OCI-LY7 (cell line): ENCODE results near the gene GPR137C. TPM values are rescaled to one million over a fixed set of nuclear protein-coding genes. Genes with fewer than 3 reads are reported as not detected.

ENCODE experiments used
- BruUV-seq: library from RNA; stranded (reverse); fragments of 400-500 nt; replicated peaks from 2 replicates; lab custom pipeline; 2021; lab: Mats Ljungman, UMichigan
- CTCF ChIA-PET: fragments of 300-600 bp; sonication (Branson Sonifier 250); formaldehyde crosslinking; loops from one replicate; lab custom pipeline; 2022; ENCODE audit warnings: antibody characterized with exemption; ENCODE audit not compliant: unreplicated experiment; lab: Charles Lee
- POLR2A ChIA-PET: fragments of 300-600 bp; sonication (Branson Sonifier 250); formaldehyde crosslinking; loops from one replicate; lab custom pipeline; 2022; ENCODE audit warnings: antibody characterized with exemption; lab: Charles Lee
- DNase-seq: peaks from one replicate; pipeline ENCODE4 v3.0.0-alpha.2; 2015; ENCODE audit warnings: low spot score
- H2AFZ ChIP-seq: fragments of 200-600 bp; sonication (generic), shearing (Covaris generic); 2 replicates; pipeline ENCODE4 v1.6.1; 2014; ENCODE audit warnings: mild to moderate bottlenecking, antibody characterized with exemption, low read length, moderate library complexity
- H3K27ac ChIP-seq: fragments of 200-600 bp; sonication (generic); 2 replicates; pipeline ENCODE4 v1.5.1; 2014; ENCODE audit warnings: mixed run types, low read depth, mild to moderate bottlenecking, moderate library complexity, low read length, inconsistent platforms; ENCODE audit not compliant: poor library complexity, severe bottlenecking
- H3K36me3 ChIP-seq: fragments of 200-600 bp; sonication (generic); 2 replicates; pipeline ENCODE4 v1.6.1; 2014; ENCODE audit warnings: mild to moderate bottlenecking, antibody characterized with exemption, low read length, moderate library complexity, mixed read lengths; ENCODE audit not compliant: insufficient read depth
- H3K4me1 ChIP-seq: fragments of 200-600 bp; sonication (generic); 2 replicates; pipeline ENCODE4 v1.5.1; 2014; ENCODE audit warnings: mild to moderate bottlenecking, low read length; ENCODE audit not compliant: insufficient read depth, poor library complexity, severe bottlenecking
- H3K4me2 ChIP-seq: fragments of 200-600 bp; sonication (generic); 2 replicates; pipeline ENCODE4 v1.6.1; 2014; ENCODE audit warnings: mild to moderate bottlenecking, low read length
- H3K4me3 ChIP-seq: fragments of 200-600 bp; sonication (generic); 2 replicates; pipeline ENCODE4 v1.5.1; 2014; ENCODE audit warnings: mild to moderate bottlenecking, low read depth, low read length; ENCODE audit not compliant: poor library complexity, severe bottlenecking
- H3K79me2 ChIP-seq: fragments of 200-600 bp; sonication (generic); 2 replicates; pipeline ENCODE4 v1.6.1; 2016; ENCODE audit warnings: low read depth, mild to moderate bottlenecking, low read length, moderate library complexity, mixed read lengths; ENCODE audit not compliant: insufficient read depth
- H3K9me2 ChIP-seq: fragments of 200-600 bp; sonication (generic); 2 replicates; pipeline ENCODE4 v1.6.1; 2016; ENCODE audit warnings: mild to moderate bottlenecking, low read length, mixed read lengths; ENCODE audit not compliant: insufficient read depth
- H3K9me3 ChIP-seq: fragments of 200-600 bp; sonication (generic); 2 replicates; pipeline ENCODE4 v1.6.1; 2014; ENCODE audit warnings: mild to moderate bottlenecking, mixed run types, low read length, mixed read lengths
- H4K20me1 ChIP-seq: fragments of 200-600 bp; sonication (generic); 2 replicates; pipeline ENCODE4 v1.6.1; 2014; ENCODE audit warnings: mild to moderate bottlenecking, antibody characterized with exemption, low read length, moderate library complexity, mixed read lengths; ENCODE audit not compliant: insufficient read depth
- CTCF ChIP-seq: fragments of 200-600 bp; sonication (generic); conservative IDR thresholded peaks from 2 replicates; pipeline ENCODE4 v1.5.1; 2014; ENCODE audit warnings: mild to moderate bottlenecking, antibody characterized with exemption, low read length, moderate library complexity, mixed read lengths
- EZH2phosphoT487 ChIP-seq: fragments of 200-600 bp; sonication (generic); IDR thresholded peaks from 2 replicates; pipeline ENCODE4 v1.6.1; 2018; ENCODE audit warnings: low read depth, borderline replicate concordance, mild to moderate bottlenecking, mixed run types, antibody characterized with exemption, low read length, moderate library complexity, mixed read lengths
- intact Hi-C: fragments of 100-400 bp; cut with micrococcal nuclease; formaldehyde crosslinking; loops from one replicate; pipeline ENCODE4 v1.10.0; 2022; ENCODE audit not compliant: unreplicated experiment
- total RNA-seq, 2 experiments: library from RNA; depleted of rRNA in 1 of 2; stranded (reverse); fragments of >200 nt in 1 of 2; shearing (Covaris generic) in 1 of 2; gene quantifications; 2 replicates each; pipeline ENCODE4 v1.2.3, GENCODE V29; 2014 to 2022

The GPR137C gene
- total RNA-seq, 2 experiments from 2014 or later, result 1.1 to 3.9 TPM

- H3K79me2 ChIP-seq, result no peaks in the 10 kb centered on the region
- intact Hi-C loops, result no loop called here
- BruUV-seq, result no TSS peak
- no peaks in the 10 kb centered on the region for H3K9me3 ChIP-seq
- ChIA-PET CTCF (no interaction called here), POLR2A (interaction anchor here (0.6 kb wide), 1 partner anchor 8 kb away, joined by 4 read pairs; no protein-coding TSS in a partner anchor)
- no peak overlapping the region for H2AFZ ChIP-seq
- no peaks in the 10 kb centered on the region for H3K4me1 ChIP-seq
- no peaks in the 10 kb centered on the region for H4K20me1 ChIP-seq
- no peaks in the 10 kb centered on the region for H3K36me3 ChIP-seq
- TF ChIP-seq CTCF (no peak), EZH2phosphoT487 (no peak)
- no peaks in the 10 kb centered on the region for H3K9me2 ChIP-seq
- no peak for DNase-seq
- no peak overlapping the region for H3K4me2 ChIP-seq
- H3K4me3 ChIP-seq, result no peak overlapping the region
- no peak overlapping the region for H3K27ac ChIP-seq
These were observed 45.9 kb downstream of the GPR137C start for GRCh38 chr14:52598568-52598967.

GRCh38 chr14:52599974-52600373 lies 47.3 kb downstream of the GPR137C start:
- H3K27ac ChIP-seq, result no peak overlapping the region
- H2AFZ ChIP-seq, result no peak overlapping the region
- ChIA-PET POLR2A (no interaction called here), CTCF (no interaction called here)
- no peaks in the 10 kb centered on the region for H3K36me3 ChIP-seq
- DNase-seq, result no peak
- H3K9me3 ChIP-seq, result peaks cover 4% of the 10 kb centered on the region; the same call in 1 of the 2 replicates
- H3K4me1 ChIP-seq, result no peaks in the 10 kb centered on the region
- intact Hi-C loops, result no loop called here
- TF ChIP-seq CTCF, result no peak
- no peak for TF ChIP-seq EZH2phosphoT487
- no peak overlapping the region for H3K4me2 ChIP-seq
- no peaks in the 10 kb centered on the region for H4K20me1 ChIP-seq
- no TSS peak for BruUV-seq
- H3K9me2 ChIP-seq, result no peaks in the 10 kb centered on the region
- H3K79me2 ChIP-seq, result no peaks in the 10 kb centered on the region
- H3K4me3 ChIP-seq, result no peak overlapping the region

DNA sequence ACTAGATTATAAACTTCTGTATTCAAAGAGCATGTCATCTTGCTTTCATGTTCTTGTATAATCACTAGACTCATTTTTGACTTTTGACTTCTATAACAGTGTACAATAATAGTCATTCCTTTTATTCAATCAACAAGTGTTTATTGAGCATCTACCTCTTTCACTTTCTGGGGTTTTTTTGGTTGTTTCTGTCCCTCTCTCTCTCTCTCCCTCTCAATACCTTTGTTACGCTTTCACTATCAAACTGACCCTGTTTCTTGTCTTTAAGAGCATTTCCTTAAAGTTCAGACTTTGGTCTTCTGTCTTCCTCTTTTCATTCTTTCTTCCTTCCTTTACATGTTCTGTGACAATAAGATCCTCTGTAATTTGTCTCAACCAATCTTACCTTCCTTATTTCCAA lies 49.5 kb downstream of the GPR137C start:
- Histone ChIP-seq H3K27ac (no peak overlapping the region), H3K79me2 (no peaks in the 10 kb centered on the region), H3K4me3 (no peak overlapping the region), H3K4me2 (no peak overlapping the region), H3K9me3 (peaks cover 7% of the 10 kb centered on the region; the same call in 1 of the 2 replicates), H3K4me1 (no peaks in the 10 kb centered on the region), H4K20me1 (no peaks in the 10 kb centered on the region), H3K9me2 (no peaks in the 10 kb centered on the region), H3K36me3 (no peaks in the 10 kb centered on the region), H2AFZ (no peak overlapping the region)
- DNase-seq, result no peak
- ChIA-PET CTCF (no interaction called here), POLR2A (interaction anchor here (1.0 kb wide), 1 partner anchor 21 kb away, joined by 3 read pairs; no protein-coding TSS in a partner anchor)
- TF ChIP-seq CTCF, result no peak
- TF ChIP-seq EZH2phosphoT487, result no peak
- intact Hi-C loops, result no loop called here
- BruUV-seq, result no TSS peak
